Natural killer cell (primary cell): Measurements from ENCODE around the gene XDH. TPM values are rescaled to one million over a fixed set of nuclear protein-coding genes. Genes with fewer than 3 reads are reported as not detected.
A peak's percentile ranks its signal among the peaks of the same experiment; 100 is the strongest.

ENCODE experiments used
- ATAC-seq, 3 donors: fragments of 150-1000 bp in 2 of 3; fragments of 200-7000 bp in 1 of 3; cut with Tn5 transposase; 1 replicate in 1 of 3; 2 replicates in 2 of 3; pipeline ENCODE4 v1.10.0; 2021; ENCODE audit warnings: mild to moderate bottlenecking in 2 of 3, moderate library complexity in 2 of 3
- DNase-seq, 2 donors: peaks; one replicate each; pipeline versions ENCODE4 v3.0.0 to v3.0.0-alpha.2; 2013 to 2021; ENCODE audit warnings: mixed read lengths in 1 of 2
- H3K27ac ChIP-seq: one replicate; pipeline ENCODE4 v1.5.1; 2013; ENCODE audit warnings: mild to moderate bottlenecking, low read length
- H3K27me3 ChIP-seq: one replicate; pipeline ENCODE4 v1.6.1; 2013; ENCODE audit warnings: low read length; ENCODE audit not compliant: control insufficient read depth, insufficient read depth
- H3K36me3 ChIP-seq: one replicate; pipeline ENCODE4 v1.6.1; 2013; ENCODE audit warnings: low read length; ENCODE audit not compliant: control insufficient read depth, insufficient read depth
- H3K4me1 ChIP-seq: one replicate; pipeline ENCODE4 v1.6.1; 2013; ENCODE audit warnings: low read length; ENCODE audit not compliant: control insufficient read depth, insufficient read depth
- H3K4me3 ChIP-seq: one replicate; pipeline ENCODE4 v1.5.1; 2013; ENCODE audit warnings: low read length
- H3K9me3 ChIP-seq: one replicate; pipeline ENCODE4 v1.6.1; 2013; ENCODE audit warnings: low read length; ENCODE audit not compliant: control insufficient read depth, insufficient read depth
- H3K27ac Mint-ChIP-seq, 2 donors: one replicate each; pipeline ENCODE4 v1.8.0; 2022; ENCODE audit warnings: mild to moderate bottlenecking in 2 of 2, mixed read lengths in 2 of 2, moderate library complexity in 1 of 2
- H3K27me3 Mint-ChIP-seq, 2 donors: one replicate each; pipeline ENCODE4 v1.8.0; 2022; ENCODE audit warnings: low read depth in 2 of 2, mixed read lengths in 2 of 2
- H3K36me3 Mint-ChIP-seq: one replicate; pipeline ENCODE4 v1.8.0; 2022; ENCODE audit warnings: mixed read lengths
- H3K4me1 Mint-ChIP-seq, 2 donors: one replicate each; pipeline ENCODE4 v1.8.0; 2022; ENCODE audit warnings: mixed read lengths in 2 of 2
- H3K4me3 Mint-ChIP-seq: one replicate; pipeline ENCODE4 v1.8.0; 2022; ENCODE audit warnings: mild to moderate bottlenecking, moderate library complexity, mixed read lengths
- H3K9me3 Mint-ChIP-seq, 2 donors: one replicate each; pipeline ENCODE4 v1.8.0; 2022; ENCODE audit warnings: mixed read lengths in 2 of 2
- CTCF ChIP-seq: fragments of 200-600 bp; IDR thresholded peaks from one replicate; pipeline ENCODE4 v1.8.0; 2022; ENCODE audit warnings: antibody characterized with exemption
- WGBS: methylation state at CpG from one replicate; pipeline ENCODE4 v1.1.7; 2013; ENCODE audit warnings: missing lambda C conversion rate; ENCODE audit not compliant: insufficient coverage; 5-methylcytosine and 5-hydroxymethylcytosine counted together
- intact Hi-C: fragments of 100-400 bp; cut with micrococcal nuclease; formaldehyde crosslinking; loops from one replicate; pipeline ENCODE4 v1.14.2; 2022
- total RNA-seq, 4 donors: library from RNA; stranded (reverse); fragments of 120-200 nt in 1 of 4; gene quantifications; one replicate each; pipeline versions ENCODE4 v1.2.3 to v1.2.4, GENCODE V29; 2013 to 2022

Gene XDH
- total RNA-seq, 3 donors from 2014 or later (not counting 1 experiment from before 2014, with no cell fraction given) = not detected

GRCh38 chr2:31363956-31364750 is 50.4 kb downstream of the XDH start:
- Histone ChIP-seq H3K9me3 (no peaks in the 10 kb centered on the region), H3K36me3 (no peaks in the 10 kb centered on the region), H3K4me1 (no peaks in the 10 kb centered on the region), H3K27ac (no peak overlapping the region), H3K27me3 (no peaks in the 10 kb centered on the region), H3K4me3 (no peak overlapping the region)
- TF ChIP-seq CTCF = no peak
- intact Hi-C loops = no loop called here
- H3K27me3 Mint-ChIP-seq = peaks cover 7 to 12% of the 10 kb centered on the region in 2 donors
- no peak overlapping the region for H3K27ac Mint-ChIP-seq
- H3K9me3 Mint-ChIP-seq = no peaks in the 10 kb centered on the region
- no peak for ATAC-seq
- H3K4me3 Mint-ChIP-seq = no peak overlapping the region
- WGBS = 82% methylated on average over 13 of the region's 15 CpGs
- no peaks in the 10 kb centered on the region for H3K36me3 Mint-ChIP-seq
- H3K4me1 Mint-ChIP-seq = no peaks in the 10 kb centered on the region
- DNase-seq = no peak

- Histone ChIP-seq H3K9me3 (no peaks in the 10 kb centered on the region), H3K27ac (no peak overlapping the region), H3K36me3 (no peaks in the 10 kb centered on the region), H3K4me3 (no peak overlapping the region), H3K4me1 (no peaks in the 10 kb centered on the region), H3K27me3 (no peaks in the 10 kb centered on the region)
- Mint-ChIP-seq H3K9me3 (no peaks in the 10 kb centered on the region), H3K4me3 (no peak overlapping the region), H3K36me3 (no peaks in the 10 kb centered on the region), H3K27me3 (peaks cover 12 to 24% of the 10 kb centered on the region in 2 donors), H3K4me1 (no peaks in the 10 kb centered on the region), H3K27ac (no peak overlapping the region)
- ATAC-seq = no peak
- no peak for DNase-seq
- intact Hi-C loops = no loop called here
- WGBS = no CpG with 5 or more reads among the region's 5 CpGs
- no peak for TF ChIP-seq CTCF
These were observed 52.0 kb downstream of the XDH start for GRCh38 chr2:31362581-31362980.

GRCh38 chr2:31359229-31359628 is 55.3 kb downstream of the XDH start:
- no peak for TF ChIP-seq CTCF
- ATAC-seq (no peak), DNase-seq (no peak)
- Histone ChIP-seq H3K36me3 (no peaks in the 10 kb centered on the region), H3K4me3 (no peak overlapping the region), H3K27me3 (peaks cover 2% of the 10 kb centered on the region), H3K27ac (no peak overlapping the region), H3K4me1 (no peaks in the 10 kb centered on the region), H3K9me3 (no peaks in the 10 kb centered on the region)
- Mint-ChIP-seq H3K36me3 (peaks cover 5% of the 10 kb centered on the region), H3K4me3 (no peak overlapping the region), H3K9me3 (no peaks in the 10 kb centered on the region), H3K27me3 (peaks cover 31 to 55% of the 10 kb centered on the region in 2 donors), H3K4me1 (no peaks in the 10 kb centered on the region), H3K27ac (no peak overlapping the region)
- WGBS = 80% methylated on average over 1 of the region's 2 CpGs
- intact Hi-C loops = no loop called here

GRCh38 chr2:31354837-31355236 is 59.7 kb downstream of the XDH start:
- TF ChIP-seq CTCF = no peak
- no peaks in the 10 kb centered on the region for H3K4me1 Mint-ChIP-seq
- no peaks in the 10 kb centered on the region for H3K9me3 Mint-ChIP-seq
- no peak for ATAC-seq
- Histone ChIP-seq H3K4me1 (no peaks in the 10 kb centered on the region), H3K9me3 (no peaks in the 10 kb centered on the region), H3K27ac (no peak overlapping the region), H3K27me3 (peaks cover 6% of the 10 kb centered on the region), H3K36me3 (no peaks in the 10 kb centered on the region), H3K4me3 (no peak overlapping the region)
- 49% methylated on average over 2 of the region's 2 CpGs for WGBS
- no peak overlapping the region for H3K4me3 Mint-ChIP-seq
- H3K27me3 Mint-ChIP-seq = peaks cover 37 to 75% of the 10 kb centered on the region in 2 donors
- intact Hi-C loops = no loop called here
- DNase-seq = peak in 1 of 2 donors; percentile 0
- H3K27ac Mint-ChIP-seq = no peak overlapping the region
- peaks cover 5% of the 10 kb centered on the region for H3K36me3 Mint-ChIP-seq
